Spleen (tissue), 11 donors: ENCODE results near the gene YTHDF1. TPM values are rescaled to one million over a fixed set of nuclear protein-coding genes. Genes with fewer than 3 reads are reported as not detected.
A peak's percentile ranks its signal among the peaks of the same experiment; 100 is the strongest.
"Not testable (repeated sequence)": the region's sequence is repeated elsewhere in the genome, so short reads cannot be mapped to it uniquely, and the experiment has no call there.

Experiments
- DNase-seq: peaks from one replicate; pipeline ENCODE4 v3.0.0-alpha.2; 2020
- H3K27ac ChIP-seq, 8 donors: fragments of 200-600 bp; sonication (generic) in 7 of 8; 1 replicate in 4 of 8; 2 replicates in 4 of 8; pipeline versions ENCODE4 v1.5.0 to v1.8.0; 2016 to 2021; ENCODE audit warnings: inconsistent platforms in 4 of 8, mild to moderate bottlenecking in 4 of 8, moderate library complexity in 1 of 8
- H3K27me3 ChIP-seq, 7 donors: fragments of 200-600 bp; sonication (generic) in 6 of 7; replicated peaks in 1 of 7; 1 replicate in 4 of 7; 2 replicates in 3 of 7; pipeline versions ENCODE4 v1.5.0 to v1.8.0; 2016 to 2021; ENCODE audit warnings: inconsistent platforms in 3 of 7, mild to moderate bottlenecking in 1 of 7
- H3K36me3 ChIP-seq, 6 donors: fragments of 200-600 bp; sonication (generic) in 5 of 6; 1 replicate in 4 of 6; 2 replicates in 2 of 6; pipeline versions ENCODE4 v1.5.0 to v1.8.0; 2016 to 2021; ENCODE audit warnings: inconsistent platforms in 2 of 6
- H3K4me1 ChIP-seq, 6 donors: fragments of 200-600 bp; sonication (generic) in 5 of 6; 1 replicate in 3 of 6; 2 replicates in 3 of 6; pipeline versions ENCODE4 v1.5.0 to v1.8.0; 2016 to 2021; ENCODE audit warnings: inconsistent platforms in 3 of 6
- H3K4me3 ChIP-seq, 8 donors: fragments of 200-600 bp; sonication (generic) in 7 of 8; 1 replicate in 4 of 8; 2 replicates in 4 of 8; pipeline versions ENCODE4 v1.5.0 to v1.8.0; 2016 to 2021; ENCODE audit warnings: inconsistent platforms in 4 of 8, mild to moderate bottlenecking in 4 of 8, moderate library complexity in 2 of 8
- H3K9me3 ChIP-seq, 8 donors: fragments of 200-600 bp; sonication (generic) in 7 of 8; 1 replicate in 4 of 8; 2 replicates in 4 of 8; pipeline versions ENCODE4 v1.5.0 to v1.8.0; 2016 to 2021; ENCODE audit warnings: inconsistent platforms in 4 of 8
- CTCF ChIP-seq, 11 experiments: fragments of 200-600 bp in 7 of 11; fragments of 450-650 bp in 4 of 11; sonication (generic) in 4 of 11; IDR thresholded peaks in 8 of 11; conservative IDR thresholded peaks in 3 of 11; 1 replicate in 7 of 11; 2 replicates in 4 of 11; pipeline versions ENCODE4 v1.4.0 to v1.8.0; 2016 to 2021; ENCODE audit warnings: antibody characterized with exemption in 11 of 11, inconsistent platforms in 4 of 11, mild to moderate bottlenecking in 1 of 11
- POLR2A ChIP-seq, 3 donors: fragments of 450-650 bp; IDR thresholded peaks; one replicate each; pipeline ENCODE4 v1.5.1; 2017; ENCODE audit warnings: antibody characterized with exemption in 3 of 3, mild to moderate bottlenecking in 1 of 3
- POLR2AphosphoS5 ChIP-seq, 3 donors: sonication (generic); formaldehyde crosslinking; IDR thresholded peaks; one replicate each; pipeline ENCODE4 v1.5.1; 2017; ENCODE audit warnings: antibody characterized with exemption in 3 of 3
- WGBS, 5 donors: extraction: QIAGEN DNeasy Blood & Tissue Kit in 3 of 5; methylation state at CpG; one replicate each; pipeline versions ENCODE4 v1.1.5 to v1.1.7; 2013 to 2018; 5-methylcytosine and 5-hydroxymethylcytosine counted together
- intact Hi-C: fragments of 100-400 bp; cut with DNase I; formaldehyde crosslinking; loops from one replicate; pipeline ENCODE4 v1.15.0; 2023; ENCODE audit warnings: low total_unique reads
- polyA plus RNA-seq, 3 donors: library from polyadenylated mRNA; stranded (reverse); fragments of 200-250 nt; gene quantifications; one replicate each; pipeline ENCODE4 v1.2.1, GENCODE V29; 2013
- total RNA-seq, 7 donors: library from RNA; depleted of rRNA in 3 of 7; stranded (reverse); fragments of >200 nt in 3 of 7; fragmentation: NEBNext Ultra II Directional in 4 of 7; extraction: Animal tissue kit (Norgen Biotek cat#: 25700) in 4 of 7; gene quantifications; one replicate each; pipeline versions ENCODE4 v1.1.0 to v1.2.1, GENCODE V29; 2016 to 2021
- donor health status: healthy with polysubstance abuse.
- donor health status: DM: no; HTN: no; CAD: no; lungs with moderate emphysema.
- donor health status: DM: no; HTN: no; CAD: no.
- donor health status: Bipolar disorder and iron deficiency.
- donor health status: healthy.
- donor health status: DM: no; HTN: no; CAD: no.
- donor health status: DM: yes; HTN: yes; CAD: no.

The YTHDF1 gene
- total and polyA plus RNA-seq, 10 donors: 18.8 to 41.6 (median 33.0) TPM

GRCh38 chr20:63253065-63253437, 37.1 kb upstream of the YTHDF1 start:
- no peak for TF ChIP-seq POLR2A (IDR thresholded peaks at IDR 0.05)
- no peak for TF ChIP-seq POLR2AphosphoS5 (IDR thresholded peaks at IDR 0.05)
- no peak for TF ChIP-seq CTCF (IDR thresholded peaks at IDR 0.05 in 8 of 11, conservative IDR thresholded peaks at IDR 0.05 in 3 of 11)
- Histone ChIP-seq H3K27ac (no peak overlapping the region), H3K27me3 (peaks cover 3 to 95% (median 55%) of the 10 kb centered on the region in 7 donors), H3K9me3 (no peaks in the 10 kb centered on the region), H3K4me1 (peaks cover 7 to 25% (median 22%) of the 10 kb centered on the region in 6 donors), H3K4me3 (peak overlapping the region in 6 of 8 donors; percentile 6 to 60 (median 33)), H3K36me3 (no peaks in the 10 kb centered on the region)
- no peak for DNase-seq
- intact Hi-C loops: no loop called here
- WGBS, 5 donors: 6 to 28% (median 8%) methylated on average over 4 to 16 of the region's 16 CpGs

DNA sequence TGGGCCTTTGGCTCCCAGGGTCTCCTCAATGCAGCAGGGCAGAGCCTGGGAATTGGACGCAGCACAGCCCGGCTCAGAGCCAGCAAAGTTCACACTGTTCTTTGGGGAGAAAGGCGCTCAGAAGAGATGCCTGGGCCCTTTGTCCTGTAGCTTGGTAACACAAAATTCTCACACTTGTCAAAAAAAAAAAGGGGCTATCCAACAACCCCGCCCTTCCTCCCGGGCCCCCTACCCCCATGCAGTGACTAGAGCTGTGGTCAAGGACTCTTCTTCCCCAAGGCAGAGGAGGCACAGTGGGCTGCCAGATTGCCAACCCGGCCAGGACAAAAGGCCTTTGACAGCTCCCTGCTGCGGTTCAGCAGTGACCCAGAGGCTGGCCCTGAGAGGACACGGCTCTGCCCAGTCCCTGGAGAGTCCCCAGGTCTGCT, 36.4 kb upstream of the YTHDF1 start:
- 58 to 96% (median 71%) methylated on average over 3 to 8 of the region's 8 CpGs for WGBS, 5 donors
- intact Hi-C loops: no loop called here
- Histone ChIP-seq H3K36me3 (no peaks in the 10 kb centered on the region), H3K4me3 (no peak overlapping the region), H3K27me3 (peaks cover 3 to 99% (median 63%) of the 10 kb centered on the region in 7 donors), H3K9me3 (no peaks in the 10 kb centered on the region), H3K27ac (no peak overlapping the region), H3K4me1 (peaks cover 7 to 27% (median 22%) of the 10 kb centered on the region in 6 donors)
- no peak for DNase-seq
- TF ChIP-seq POLR2A (IDR thresholded peaks at IDR 0.05) (no peak), POLR2AphosphoS5 (IDR thresholded peaks at IDR 0.05) (no peak), CTCF (IDR thresholded peaks at IDR 0.05 in 8 of 11, conservative IDR thresholded peaks at IDR 0.05 in 3 of 11) (no peak)

DNA sequence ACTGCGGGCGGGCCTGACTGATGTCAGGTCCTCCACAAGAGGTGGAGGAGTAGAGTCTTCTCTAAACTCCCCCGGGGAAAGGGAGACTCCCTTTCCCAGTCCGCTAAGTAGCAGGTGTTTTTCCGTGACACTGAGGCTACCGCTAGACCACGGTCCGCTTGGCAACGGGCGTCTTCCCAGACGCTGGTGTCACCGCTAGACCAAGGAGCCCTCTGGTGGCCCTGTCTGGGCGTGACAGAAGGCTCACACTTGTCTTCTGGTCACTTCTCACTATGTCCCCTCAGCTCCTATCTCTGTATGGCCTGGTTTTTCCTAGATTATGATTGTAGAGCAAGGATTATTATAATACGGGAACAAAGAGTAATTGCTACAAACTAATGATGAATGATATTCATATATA, 35.4 kb upstream of the YTHDF1 start:
- H3K27me3 ChIP-seq: peaks cover 3 to 100% (median 72%) of the 10 kb centered on the region in 7 donors
- H3K36me3 ChIP-seq, H3K4me3 ChIP-seq, H3K9me3 ChIP-seq, intact Hi-C loops, H3K27ac ChIP-seq, DNase-seq: not testable (repeated sequence)
- 27 to 41% (median 41%) methylated on average over 12 to 14 of the region's 14 CpGs for WGBS, 5 donors
- TF ChIP-seq CTCF (IDR thresholded peaks at IDR 0.05 in 8 of 11, conservative IDR thresholded peaks at IDR 0.05 in 3 of 11): peak in 3 of 11 experiments; percentile 15 to 28 (median 26)
- peaks cover 7 to 36% (median 22%) of the 10 kb centered on the region in 6 donors for H3K4me1 ChIP-seq

DNA sequence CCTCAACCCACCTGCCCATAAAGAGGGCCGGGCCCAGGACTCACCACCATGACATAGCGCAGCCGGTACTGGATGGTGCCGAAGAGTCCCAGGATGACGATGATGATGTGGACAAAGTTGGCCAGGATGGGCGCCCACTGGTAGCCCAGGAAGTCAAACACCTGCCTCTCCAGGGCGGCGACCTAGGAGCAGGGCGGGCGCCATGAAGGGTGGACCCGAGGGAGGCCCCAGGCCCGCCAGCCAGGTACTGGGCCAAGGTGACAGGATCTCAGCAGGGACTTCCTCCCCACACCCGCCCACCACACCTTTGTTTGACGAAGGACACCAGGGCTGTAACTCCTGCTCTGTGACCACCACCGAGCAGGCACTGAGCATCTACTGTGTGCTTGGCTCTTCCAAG, 34.0 kb upstream of the YTHDF1 start:
- H3K27me3 ChIP-seq: peaks cover 0 to 100% (median 70%) of the 10 kb centered on the region in 7 donors
- TF ChIP-seq POLR2A (IDR thresholded peaks at IDR 0.05): no peak
- no peak for TF ChIP-seq POLR2AphosphoS5 (IDR thresholded peaks at IDR 0.05)
- no peak for TF ChIP-seq CTCF (IDR thresholded peaks at IDR 0.05 in 8 of 11, conservative IDR thresholded peaks at IDR 0.05 in 3 of 11)
- no peak for DNase-seq
- H3K9me3 ChIP-seq: no peaks in the 10 kb centered on the region
- H3K4me3 ChIP-seq: no peak overlapping the region
- H3K36me3 ChIP-seq: no peaks in the 10 kb centered on the region
- WGBS, 5 donors: 83 to 95% (median 90%) methylated on average over 12 to 15 of the region's 15 CpGs
- peaks cover 7 to 38% (median 20%) of the 10 kb centered on the region in 6 donors for H3K4me1 ChIP-seq
- no peak overlapping the region for H3K27ac ChIP-seq
- intact Hi-C loops: no loop called here
